ENCODE data around the gene GNAQ. TPM values are rescaled to one million over a fixed set of nuclear protein-coding genes. Genes with fewer than 3 reads are reported as not detected.

GNAQ gene
- total and polyA plus RNA-seq, 2 of the 13 experiments (the other 11 are each of a cell fraction or from before 2014, with no cell fraction given) = 16.5 to 17.7 TPM

DNA sequence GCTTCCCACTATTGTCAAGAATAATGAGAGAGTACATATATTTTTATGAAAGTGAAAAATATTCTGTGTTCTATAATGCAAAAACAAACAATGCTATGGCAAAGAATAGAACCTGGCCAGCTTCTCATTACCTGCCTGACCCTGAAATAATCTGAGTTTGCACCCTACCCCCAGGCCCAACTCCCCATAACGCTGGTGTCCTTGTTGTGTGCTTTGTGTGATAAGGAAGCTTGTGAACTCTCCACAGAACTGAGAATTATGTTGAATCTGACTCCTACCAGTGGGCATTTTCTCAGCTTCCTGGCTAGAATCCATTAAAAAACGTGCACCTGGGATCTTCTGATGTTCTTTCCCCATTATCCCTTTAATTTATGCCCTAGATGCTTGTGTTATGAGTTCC lies 205.5 kb downstream of the GNAQ start (continued):
- no peak for TF ChIP-seq SIX1 (CRISPR knock-in tag; IDR thresholded peaks at IDR 0.05; ENCODE audit: borderline replicate concordance)
- no peak for TF ChIP-seq LCORL (IDR thresholded peaks at IDR 0.05)
- no peak for TF ChIP-seq LCORL (CRISPR knock-in tag; IDR thresholded peaks at IDR 0.05)
- TF ChIP-seq, protein P1, sequence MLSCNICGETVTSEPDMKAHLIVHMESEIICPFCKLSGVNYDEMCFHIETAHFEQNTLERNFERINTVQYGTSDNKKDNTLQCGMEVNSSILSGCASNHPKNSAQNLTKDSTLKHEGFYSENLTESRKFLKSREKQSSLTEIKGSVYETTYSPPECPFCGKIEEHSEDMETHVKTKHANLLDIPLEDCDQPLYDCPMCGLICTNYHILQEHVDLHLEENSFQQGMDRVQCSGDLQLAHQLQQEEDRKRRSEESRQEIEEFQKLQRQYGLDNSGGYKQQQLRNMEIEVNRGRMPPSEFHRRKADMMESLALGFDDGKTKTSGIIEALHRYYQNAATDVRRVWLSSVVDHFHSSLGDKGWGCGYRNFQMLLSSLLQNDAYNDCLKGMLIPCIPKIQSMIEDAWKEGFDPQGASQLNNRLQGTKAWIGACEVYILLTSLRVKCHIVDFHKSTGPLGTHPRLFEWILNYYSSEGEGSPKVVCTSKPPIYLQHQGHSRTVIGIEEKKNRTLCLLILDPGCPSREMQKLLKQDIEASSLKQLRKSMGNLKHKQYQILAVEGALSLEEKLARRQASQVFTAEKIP (CRISPR knock-in tag; IDR thresholded peaks at IDR 0.05; ENCODE audit: borderline replicate concordance) = no peak
- TF ChIP-seq BCL6 (CRISPR knock-in tag; IDR thresholded peaks at IDR 0.05) = no peak
- no peak for TF ChIP-seq RORA (CRISPR knock-in tag; IDR thresholded peaks at IDR 0.05)
- TF ChIP-seq ZSCAN29 (CRISPR knock-in tag; conservative IDR thresholded peaks at IDR 0.05) = no peak
- no peak for TF ChIP-seq HNRNPL (IDR thresholded peaks at IDR 0.05; ENCODE audit: low read depth, low read length)
- TF ChIP-seq CEBPB (IDR thresholded peaks at IDR 0.05; ENCODE audit: borderline replicate concordance, low read depth, low read length) = no peak
- no peak for TF ChIP-seq ZNF7 (CRISPR knock-in tag; IDR thresholded peaks at IDR 0.05)
- TF ChIP-seq MIXL1 (CRISPR knock-in tag; IDR thresholded peaks at IDR 0.05) = no peak
- TF ChIP-seq ZNF17 (CRISPR knock-in tag; IDR thresholded peaks at IDR 0.05) = no peak
- TF ChIP-seq, protein P2, sequence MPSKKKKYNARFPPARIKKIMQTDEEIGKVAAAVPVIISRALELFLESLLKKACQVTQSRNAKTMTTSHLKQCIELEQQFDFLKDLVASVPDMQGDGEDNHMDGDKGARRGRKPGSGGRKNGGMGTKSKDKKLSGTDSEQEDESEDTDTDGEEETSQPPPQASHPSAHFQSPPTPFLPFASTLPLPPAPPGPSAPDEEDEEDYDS (CRISPR knock-in tag; IDR thresholded peaks at IDR 0.05) = no peak
- no peak for TF ChIP-seq RNF2 (conservative IDR thresholded peaks at IDR 0.05; ENCODE audit: low read depth)

DNA sequence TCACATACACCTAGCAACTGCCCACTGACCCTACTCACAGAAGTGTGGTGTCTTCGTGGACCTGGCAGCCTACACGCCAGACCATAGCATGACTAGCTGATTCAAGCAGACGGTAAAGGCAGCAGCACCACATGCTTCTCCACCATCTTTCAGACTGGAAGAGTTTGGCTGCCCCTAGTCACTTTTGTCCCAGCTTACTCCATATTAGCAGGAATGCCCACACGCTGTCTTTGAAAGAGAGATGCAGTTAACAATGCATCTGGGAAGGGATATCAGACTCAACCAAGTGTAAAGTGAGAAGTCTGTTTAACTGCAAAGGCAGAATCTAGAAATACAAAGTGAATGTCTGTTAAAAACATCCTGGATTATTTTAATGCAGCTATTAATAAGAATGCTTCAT lies 206.2 kb downstream of the GNAQ start:
- no peak for TF ChIP-seq ZBTB38 (CRISPR knock-in tag; IDR thresholded peaks at IDR 0.05)
- TF ChIP-seq KAT7 (CRISPR knock-in tag; IDR thresholded peaks at IDR 0.05; ENCODE audit: borderline replicate concordance) = no peak
- no peak for TF ChIP-seq NFIB (CRISPR knock-in tag; IDR thresholded peaks at IDR 0.05; ENCODE audit: borderline replicate concordance)
- TF ChIP-seq AGO2 (optimal IDR thresholded peaks at IDR 0.05; ENCODE audit: low read depth, low read length) = no peak
- TF ChIP-seq ZNF317 (CRISPR knock-in tag; IDR thresholded peaks at IDR 0.05) = no peak
- no peak for TF ChIP-seq ZNF484 (CRISPR knock-in tag; IDR thresholded peaks at IDR 0.05; ENCODE audit: borderline replicate concordance, low read depth)
- TF ChIP-seq, protein P3, sequence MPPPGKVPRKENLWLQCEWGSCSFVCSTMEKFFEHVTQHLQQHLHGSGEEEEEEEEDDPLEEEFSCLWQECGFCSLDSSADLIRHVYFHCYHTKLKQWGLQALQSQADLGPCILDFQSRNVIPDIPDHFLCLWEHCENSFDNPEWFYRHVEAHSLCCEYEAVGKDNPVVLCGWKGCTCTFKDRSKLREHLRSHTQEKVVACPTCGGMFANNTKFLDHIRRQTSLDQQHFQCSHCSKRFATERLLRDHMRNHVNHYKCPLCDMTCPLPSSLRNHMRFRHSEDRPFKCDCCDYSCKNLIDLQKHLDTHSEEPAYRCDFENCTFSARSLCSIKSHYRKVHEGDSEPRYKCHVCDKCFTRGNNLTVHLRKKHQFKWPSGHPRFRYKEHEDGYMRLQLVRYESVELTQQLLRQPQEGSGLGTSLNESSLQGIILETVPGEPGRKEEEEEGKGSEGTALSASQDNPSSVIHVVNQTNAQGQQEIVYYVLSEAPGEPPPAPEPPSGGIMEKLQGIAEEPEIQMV (CRISPR knock-in tag; IDR thresholded peaks at IDR 0.05; ENCODE audit: low read depth) = no peak
- H3K4me2 ChIP-seq (ENCODE audit: low read depth, low read length) = no peak overlapping the region
- in situ Hi-C loops (cut with HindIII; ENCODE audit: extremely low pct_ligation_motif_present, low pct_unique_long_range_greater_than_20kb) = no loop called here
- DNase-seq (ENCODE audit: low spot score) (no peak), FAIRE-seq (no peak), ATAC-seq (no peak)
- H3K27me3 ChIP-seq (ENCODE audit: control insufficient read depth in 1 of 2, insufficient read depth in 2 of 2, low read length in 2 of 2) = no peaks in the 10 kb centered on the region
- no peak overlapping the region for H3K27ac ChIP-seq (ENCODE audit: extremely low read length, insufficient read depth, low read length)
- CTCF ChIA-PET (ENCODE audit: low intra/inter-chr PET ratio, low total read pairs) = no interaction called here
- H3K79me2 ChIP-seq (ENCODE audit: insufficient read depth, low read length) = no peaks in the 10 kb centered on the region
- H3K9ac ChIP-seq (ENCODE audit: insufficient read depth, low read depth, low read length) = no peak overlapping the region
- no peak overlapping the region for H3K4me3 ChIP-seq (replicated peaks in 1 of 3; ENCODE audit: insufficient read depth in 1 of 3, low read depth in 2 of 3, low read length in 3 of 3)
- no peak overlapping the region for H2AFZ ChIP-seq (ENCODE audit: low read length)
- no peaks in the 10 kb centered on the region for H3K9me3 ChIP-seq (ENCODE audit: low read length)
- BruUV-seq (replicated peaks) = no TSS peak
- H4K20me1 ChIP-seq (ENCODE audit: insufficient read depth, low read length) = no peaks in the 10 kb centered on the region
- H3K4me1 ChIP-seq (ENCODE audit: insufficient read depth, low read length) = peaks cover 16% of the 10 kb centered on the region; the same call in 1 of the 2 replicates
- POLR2A ChIA-PET = no interaction called here
- intact Hi-C loops (cut with micrococcal nuclease; ENCODE audit: unreplicated experiment) = no loop called here
- H3K36me3 ChIP-seq (replicated peaks in 1 of 2; ENCODE audit: control insufficient read depth in 1 of 2, insufficient read depth in 2 of 2, low read length in 2 of 2) = no peaks in the 10 kb centered on the region
- 97% methylated on average over 4 of the region's 4 CpGs for WGBS (ENCODE audit: low lambda C conversion rate)

Measured in HepG2 (cell line).